Purkinje cell (primary cell): Measurements from ENCODE around the gene ZNF146. TPM values are rescaled to one million over a fixed set of nuclear protein-coding genes. Genes with fewer than 3 reads are reported as not detected.

Experiments
- polyA plus RNA-seq: library from polyadenylated mRNA; unstranded; fragments of >200 nt; fragmentation: Nextera tagmentation; gene quantifications from 2 replicates; pipeline ENCODE4 v1.2.1, GENCODE V29; 2014

ZNF146 gene
- 23.3 and 28.6 TPM in 2 replicates for polyA plus RNA-seq

DNA sequence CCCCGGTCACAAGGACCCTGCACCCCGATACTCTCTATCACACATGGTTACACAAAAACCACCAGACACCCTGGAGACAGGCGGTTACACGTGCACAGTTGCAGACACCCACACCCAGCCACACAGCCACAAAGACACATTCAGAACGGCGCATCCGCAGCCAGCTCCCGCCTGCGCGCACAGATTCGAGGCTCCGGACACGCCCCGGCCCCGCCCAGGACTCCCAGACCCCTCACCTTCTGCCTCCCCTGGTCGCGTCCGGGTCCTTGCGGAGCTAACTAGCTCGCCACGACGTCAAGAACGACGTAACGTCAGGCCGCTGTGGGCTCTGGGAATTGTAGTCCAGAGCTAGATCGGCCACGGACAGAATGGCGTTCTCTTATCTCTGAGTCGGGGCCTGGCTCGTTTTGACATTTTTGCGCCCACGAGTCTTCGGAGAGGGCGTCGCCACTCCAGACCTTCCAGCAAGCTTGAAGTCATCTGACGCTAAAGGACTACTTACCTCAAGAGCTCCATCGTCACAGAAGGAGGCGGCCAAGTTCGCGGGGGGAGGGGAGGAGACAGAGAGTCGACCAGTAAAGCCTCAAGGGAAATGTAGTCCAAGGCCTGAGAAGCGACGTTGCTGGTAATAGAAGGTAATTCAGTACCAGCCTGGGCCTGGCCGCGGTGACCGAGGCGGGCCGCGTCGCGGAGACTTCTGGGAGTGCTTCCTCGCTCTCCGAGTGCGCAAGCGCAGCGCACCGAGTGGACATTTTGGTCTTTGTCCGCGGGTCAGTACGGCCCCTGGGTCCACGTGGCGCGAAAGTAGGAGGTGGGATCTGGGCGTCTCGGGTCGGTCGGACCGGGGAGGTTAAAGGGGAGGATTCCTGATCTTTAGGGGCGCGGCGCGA, at the start of gene ZNF146, which contains the start of gene ZNF565:
ZNF146 (plus strand) TSS at position 721 of the 890 bp plus-strand sequence. CDS start 21,335 bp downstream, outside the sequence.
ZNF565 (minus strand) TSS at position 280 of the 890 bp plus-strand sequence. CDS start 12,680 bp downstream, outside the sequence.

Other genes with a start within 250 kb of the ZNF146 start
- 6.4 and 14.1 TPM in 2 replicates for gene SDHAF1, start 219.9 kb upstream of the ZNF146 start, polyA plus RNA-seq
- gene SYNE4, start 206.3 kb upstream of the ZNF146 start, polyA plus RNA-seq = 3.4 and 4.6 TPM in 2 replicates
- gene ALKBH6, start 200.9 kb upstream of the ZNF146 start, polyA plus RNA-seq = 1.9 and 9.9 TPM in 2 replicates
- gene CLIP3, start 182.2 kb upstream of the ZNF146 start, polyA plus RNA-seq = 34.3 and 46.5 TPM in 2 replicates
- 1.3 and 2.7 TPM in 2 replicates for gene THAP8, start 160.8 kb upstream of the ZNF146 start, polyA plus RNA-seq
- 1.9 TPM in 1 of 2 replicates, not detected in the other for gene WDR62, start 160.2 kb upstream of the ZNF146 start, polyA plus RNA-seq
- not detected in 2 replicates for gene OVOL3, start 104.0 kb upstream of the ZNF146 start, polyA plus RNA-seq
- gene POLR2I, start 100.2 kb upstream of the ZNF146 start, polyA plus RNA-seq = 314 and 340 TPM in 2 replicates
- 84.8 and 90.6 TPM in 2 replicates for gene TBCB, start 99.6 kb upstream of the ZNF146 start, polyA plus RNA-seq
- 272 and 360 TPM in 2 replicates for gene CAPNS1, start 75.0 kb upstream of the ZNF146 start, polyA plus RNA-seq
- gene COX7A1, start 62.7 kb upstream of the ZNF146 start, polyA plus RNA-seq = 639 and 665 TPM in 2 replicates
- gene ZNF565, start 441 bp upstream of the ZNF146 start, polyA plus RNA-seq = 0.69 and 5.6 TPM in 2 replicates
- gene ZFP14, start 164.1 kb downstream of the ZNF146 start, polyA plus RNA-seq = 17.6 and 20.7 TPM in 2 replicates
- gene ZFP82, start 203.5 kb downstream of the ZNF146 start, polyA plus RNA-seq = 11.2 and 19.0 TPM in 2 replicates